Loucy (cell line): ENCODE data around the gene ARID4A.

Experiments
- H2AFZ ChIP-seq: fragments of 200-600 bp; sonication (generic); 2 replicates; pipeline ENCODE4 v1.6.0; 2016; ENCODE audit warnings: antibody characterized with exemption, mild to moderate bottlenecking, low read length, moderate library complexity
- H3F3A ChIP-seq: fragments of 200-600 bp; 2 replicates; pipeline ENCODE4 v1.6.0; 2016; ENCODE audit warnings: antibody characterized with exemption, low read depth, mild to moderate bottlenecking
- H3K27me3 ChIP-seq: fragments of 200-600 bp; sonication (generic); 2 replicates; pipeline ENCODE4 v1.6.1; 2014; ENCODE audit warnings: low read length, mild to moderate bottlenecking; ENCODE audit not compliant: insufficient read depth, poor library complexity, severe bottlenecking
- H3K36me3 ChIP-seq: fragments of 200-600 bp; sonication (generic); 2 replicates; pipeline ENCODE4 v1.6.1; 2016; ENCODE audit warnings: low read length; ENCODE audit not compliant: insufficient read depth
- H3K4me1 ChIP-seq: fragments of 200-600 bp; sonication (generic); 2 replicates; pipeline ENCODE4 v1.5.1; 2014; ENCODE audit warnings: low read length, mild to moderate bottlenecking; ENCODE audit not compliant: insufficient read depth, poor library complexity, severe bottlenecking
- H3K4me2 ChIP-seq: fragments of 200-600 bp; sonication (generic); 2 replicates; pipeline ENCODE4 v1.6.0; 2014; ENCODE audit warnings: antibody characterized with exemption, low read length, low read depth, mild to moderate bottlenecking; ENCODE audit not compliant: poor library complexity, severe bottlenecking
- H3K4me3 ChIP-seq: fragments of 200-600 bp; sonication (generic); 2 replicates; pipeline ENCODE4 v1.5.1; 2014; ENCODE audit warnings: low read length, mild to moderate bottlenecking, mixed read lengths; ENCODE audit not compliant: poor library complexity, severe bottlenecking
- H3K79me2 ChIP-seq: fragments of 200-600 bp; sonication (generic); 2 replicates; pipeline ENCODE4 v1.6.1; 2014; ENCODE audit warnings: low read length; ENCODE audit not compliant: insufficient read depth
- H3K9ac ChIP-seq: fragments of 200-600 bp; sonication (generic); 2 replicates; pipeline ENCODE4 v1.6.0; 2014; ENCODE audit warnings: mild to moderate bottlenecking, low read depth, low read length, moderate library complexity; ENCODE audit not compliant: poor library complexity, severe bottlenecking
- H3K9me2 ChIP-seq: fragments of 200-600 bp; sonication (generic); replicated peaks from 2 replicates; pipeline ENCODE4 v1.6.1; 2016; ENCODE audit warnings: low read depth, low read length, mixed read lengths
- H3K9me3 ChIP-seq: fragments of 200-600 bp; sonication (generic); 2 replicates; pipeline ENCODE4 v1.6.1; 2014; ENCODE audit warnings: mild to moderate bottlenecking, antibody characterized with exemption, low read length, low read depth; ENCODE audit not compliant: insufficient read depth
- H4K20me1 ChIP-seq: fragments of 200-600 bp; sonication (generic); 2 replicates; pipeline ENCODE4 v1.6.0; 2014; ENCODE audit warnings: antibody characterized with exemption, low read length, mild to moderate bottlenecking; ENCODE audit not compliant: insufficient read depth, poor library complexity, severe bottlenecking
- EZH2phosphoT487 ChIP-seq: fragments of 200-600 bp; IDR thresholded peaks from 2 replicates; pipeline ENCODE4 v1.6.1; 2018; ENCODE audit warnings: antibody characterized with exemption, mild to moderate bottlenecking, moderate library complexity, borderline replicate concordance
- TF ChIP-seq, protein P1 (sequence below): fragments of 200-600 bp; sonication (generic); conservative IDR thresholded peaks from 2 replicates; pipeline ENCODE4 v1.5.1; 2014; ENCODE audit warnings: mild to moderate bottlenecking, antibody characterized with exemption, low read length

Gene ARID4A

DNA sequence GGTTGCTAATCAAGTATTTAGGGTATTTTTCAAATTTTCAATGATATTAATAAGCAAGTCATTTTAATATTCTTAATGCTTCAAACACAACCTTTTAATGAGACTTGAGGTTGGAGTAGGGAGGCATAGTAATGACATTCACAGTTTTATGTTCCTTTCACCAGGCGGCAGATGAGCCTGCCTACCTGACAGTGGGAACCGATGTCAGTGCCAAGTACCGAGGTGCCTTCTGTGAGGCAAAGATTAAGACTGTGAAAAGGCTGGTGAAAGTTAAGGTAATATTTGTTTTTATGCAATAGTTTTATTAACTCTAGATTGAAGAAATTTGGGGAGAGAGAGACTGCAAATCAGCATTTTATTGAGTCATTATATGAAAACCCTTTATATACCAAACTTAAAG, 3.1 kb downstream of the ARID4A start:
- Histone ChIP-seq H3K4me1 (peaks cover 21% of the 10 kb centered on the region), H3K36me3 (peaks cover 35% of the 10 kb centered on the region), H3K79me2 (peaks cover 75% of the 10 kb centered on the region), H2AFZ (no peak overlapping the region), H3K27me3 (no peaks in the 10 kb centered on the region), H3K4me2 (peak overlapping the region; percentile 72), H3K9ac (no peak overlapping the region), H3K4me3 (peak overlapping the region; percentile 90), H3K9me3 (no peaks in the 10 kb centered on the region), H4K20me1 (peaks cover 41% of the 10 kb centered on the region), H3K9me2 (no peaks in the 10 kb centered on the region), H3F3A (no peaks in the 10 kb centered on the region)
- no peak for TF ChIP-seq EZH2phosphoT487
- TF ChIP-seq, protein P1, sequence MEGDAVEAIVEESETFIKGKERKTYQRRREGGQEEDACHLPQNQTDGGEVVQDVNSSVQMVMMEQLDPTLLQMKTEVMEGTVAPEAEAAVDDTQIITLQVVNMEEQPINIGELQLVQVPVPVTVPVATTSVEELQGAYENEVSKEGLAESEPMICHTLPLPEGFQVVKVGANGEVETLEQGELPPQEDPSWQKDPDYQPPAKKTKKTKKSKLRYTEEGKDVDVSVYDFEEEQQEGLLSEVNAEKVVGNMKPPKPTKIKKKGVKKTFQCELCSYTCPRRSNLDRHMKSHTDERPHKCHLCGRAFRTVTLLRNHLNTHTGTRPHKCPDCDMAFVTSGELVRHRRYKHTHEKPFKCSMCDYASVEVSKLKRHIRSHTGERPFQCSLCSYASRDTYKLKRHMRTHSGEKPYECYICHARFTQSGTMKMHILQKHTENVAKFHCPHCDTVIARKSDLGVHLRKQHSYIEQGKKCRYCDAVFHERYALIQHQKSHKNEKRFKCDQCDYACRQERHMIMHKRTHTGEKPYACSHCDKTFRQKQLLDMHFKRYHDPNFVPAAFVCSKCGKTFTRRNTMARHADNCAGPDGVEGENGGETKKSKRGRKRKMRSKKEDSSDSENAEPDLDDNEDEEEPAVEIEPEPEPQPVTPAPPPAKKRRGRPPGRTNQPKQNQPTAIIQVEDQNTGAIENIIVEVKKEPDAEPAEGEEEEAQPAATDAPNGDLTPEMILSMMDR: no peak

DNA sequence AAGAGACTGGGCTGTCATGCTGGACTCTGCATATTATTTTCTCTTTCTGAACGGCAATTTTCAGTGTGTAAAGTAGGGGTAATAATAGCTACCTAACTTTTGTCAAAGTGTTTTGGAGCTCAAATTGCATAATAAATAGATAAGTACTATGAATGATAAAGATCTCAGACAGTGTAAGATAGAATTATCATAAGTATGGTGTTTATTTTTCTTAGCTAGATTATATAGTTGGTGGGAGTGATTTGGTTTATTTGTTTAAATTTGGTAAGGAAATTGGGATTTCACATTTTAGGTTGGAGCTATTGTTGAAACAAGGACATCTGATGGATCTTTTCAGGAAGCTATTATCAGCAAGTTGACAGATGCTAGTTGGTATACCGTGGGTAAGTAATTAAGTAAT, 7.4 kb downstream of the ARID4A start:
- no peak overlapping the region for H3K4me3 ChIP-seq
- peaks cover 65% of the 10 kb centered on the region for H3K79me2 ChIP-seq
- no peak overlapping the region for H3K4me2 ChIP-seq
- H3K9ac ChIP-seq: no peak overlapping the region
- no peak overlapping the region for H2AFZ ChIP-seq
- peaks cover 50% of the 10 kb centered on the region for H3K36me3 ChIP-seq
- TF ChIP-seq, protein P1: no peak
- no peak for TF ChIP-seq EZH2phosphoT487
- H3F3A ChIP-seq: no peaks in the 10 kb centered on the region
- H3K9me3 ChIP-seq: no peaks in the 10 kb centered on the region
- H3K9me2 ChIP-seq: no peaks in the 10 kb centered on the region
- H4K20me1 ChIP-seq: peaks cover 26% of the 10 kb centered on the region
- H3K4me1 ChIP-seq: peaks cover 9% of the 10 kb centered on the region
- no peaks in the 10 kb centered on the region for H3K27me3 ChIP-seq

DNA sequence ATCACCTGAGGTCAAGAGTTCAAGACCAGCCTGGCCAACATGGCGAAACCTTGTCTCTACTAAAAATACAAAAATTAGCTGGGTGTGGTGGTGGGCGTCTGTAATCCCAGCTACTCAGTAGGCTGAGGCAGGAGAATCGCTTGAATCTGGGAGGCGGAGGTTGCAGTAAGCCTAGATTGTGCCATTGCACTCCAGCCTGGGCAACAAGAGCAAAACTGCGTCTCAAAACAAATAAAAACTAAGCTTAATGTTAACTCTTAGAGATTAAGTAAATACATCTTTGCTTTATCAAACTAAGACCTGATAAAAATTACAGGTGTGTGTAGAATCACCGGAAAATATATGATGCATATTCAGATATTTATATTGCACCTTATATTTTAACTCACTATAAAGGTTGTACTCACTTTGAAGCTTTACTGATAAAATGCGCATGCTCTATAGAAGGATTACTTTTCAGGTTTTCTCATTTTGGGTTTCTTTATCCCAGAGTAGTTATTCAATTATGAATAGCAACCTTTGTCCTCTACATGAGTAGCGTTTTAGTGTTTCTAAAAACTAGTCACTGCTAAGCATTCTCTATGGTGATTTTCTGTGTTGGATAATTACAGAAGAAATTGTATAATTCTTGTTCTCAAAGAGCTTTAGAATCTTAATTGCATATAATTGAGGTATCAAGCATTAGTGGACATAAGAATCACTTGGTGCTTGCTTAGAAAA, 9.4 kb downstream of the ARID4A start:
- TF ChIP-seq, protein P1: no peak
- TF ChIP-seq EZH2phosphoT487: no peak

More for the DNA sequence above, 9.4 kb downstream of the ARID4A start:
- H3K9me2 ChIP-seq: no peaks in the 10 kb centered on the region
- H3K9ac ChIP-seq: no peak overlapping the region
- H4K20me1 ChIP-seq: peaks cover 19% of the 10 kb centered on the region
- H3K36me3 ChIP-seq: peaks cover 44% of the 10 kb centered on the region
- no peaks in the 10 kb centered on the region for H3F3A ChIP-seq
- no peaks in the 10 kb centered on the region for H3K27me3 ChIP-seq
- H3K4me3 ChIP-seq: no peak overlapping the region
- H3K79me2 ChIP-seq: peaks cover 49% of the 10 kb centered on the region; the same call in 1 of the 2 replicates
- no peaks in the 10 kb centered on the region for H3K4me1 ChIP-seq
- H3K9me3 ChIP-seq: no peaks in the 10 kb centered on the region
- H3K4me2 ChIP-seq: no peak overlapping the region
- H2AFZ ChIP-seq: no peak overlapping the region
